HepG2 (cell line): ENCODE results near the gene SOST. TPM values are rescaled to one million over a fixed set of nuclear protein-coding genes. Genes with fewer than 3 reads are reported as not detected.

Experiments used
- ETV5 ChIP-seq: IDR thresholded peaks from 2 replicates; pipeline ENCODE4 v1.6.1; 2018; ENCODE audit warnings: missing biosample characterization, missing genetic modification reagents, inconsistent platforms, borderline replicate concordance
- GLI4 ChIP-seq: sonication (generic); formaldehyde crosslinking; IDR thresholded peaks from 2 replicates; pipeline ENCODE4 v1.5.1; 2020; ENCODE audit warnings: missing genetic modification reagents, mild to moderate bottlenecking, moderate library complexity, borderline replicate concordance
- IRX3 ChIP-seq: sonication (generic); formaldehyde crosslinking; IDR thresholded peaks from 2 replicates; pipeline ENCODE4 v1.8.1; 2023; ENCODE audit warnings: mild to moderate bottlenecking, low read depth, missing genetic modification reagents, borderline replicate concordance
- KMT2B ChIP-seq: IDR thresholded peaks from 2 replicates; pipeline ENCODE4 v1.6.1; 2016; ENCODE audit warnings: missing genetic modification reagents, missing compliant biosample characterization
- MAZ ChIP-seq, 2 experiments: sonication (generic) in 1 of 2; formaldehyde crosslinking in 1 of 2; IDR thresholded peaks; 2 replicates each; pipeline versions ENCODE4 v1.5.0 to v1.6.1; 2012 to 2020; ENCODE audit warnings: low read depth in 2 of 2, mild to moderate bottlenecking in 2 of 2, borderline replicate concordance in 1 of 2, improper control_type of control experiment in 1 of 2, low read length in 1 of 2, missing genetic modification reagents in 1 of 2, moderate library complexity in 1 of 2
- NFRKB ChIP-seq: fragments of 450-650 bp; IDR thresholded peaks from 2 replicates; pipeline ENCODE4 v1.6.1; 2017
- XRCC5 ChIP-seq: fragments of 200-400 bp; formaldehyde crosslinking; optimal IDR thresholded peaks from 2 replicates; pipeline ENCODE3; 2017; ENCODE audit warnings: mild to moderate bottlenecking, low read length
- ZBTB21 ChIP-seq: sonication (generic); formaldehyde crosslinking; IDR thresholded peaks from 2 replicates; pipeline ENCODE4 v1.4.0; 2020; ENCODE audit warnings: missing genetic modification reagents
- ZNF564 ChIP-seq: sonication (generic); formaldehyde crosslinking; IDR thresholded peaks from 2 replicates; pipeline ENCODE4 v1.8.1; 2023; ENCODE audit warnings: mild to moderate bottlenecking, missing genetic modification reagents
- polyA plus RNA-seq, 8 experiments: library from polyadenylated mRNA; depleted of rRNA in 3 of 8; stranded (reverse) in 7 of 8; unstranded in 1 of 8; fragments of >200 nt; fragmentation: Illumina TruSeq in 4 of 8; extraction: Trizol in 4 of 8; gene quantifications; 2 replicates each; pipeline versions ENCODE4 v1.2.1 to v1.2.3, GENCODE V29; 2011 to 2016; ENCODE audit warnings: low read depth in 4 of 8, missing spikeins in 1 of 8, mixed read lengths in 1 of 8; ENCODE audit not compliant: insufficient read depth in 1 of 8
- total RNA-seq, 5 experiments: library from RNA; depleted of rRNA; stranded (reverse); fragments of >200 nt; fragmentation: Illumina TruSeq; extraction: Trizol; gene quantifications; 2 replicates each; pipeline ENCODE4 v1.2.3, GENCODE V29; 2016; ENCODE audit warnings: low read depth in 1 of 5
- TF ChIP-seq, protein P1 (sequence below): sonication (generic); formaldehyde crosslinking; IDR thresholded peaks from 2 replicates; pipeline ENCODE4 v1.9.0; 2021; ENCODE audit warnings: missing genetic modification reagents, borderline replicate concordance
- TF ChIP-seq, protein P2 (sequence below): sonication (generic); formaldehyde crosslinking; IDR thresholded peaks from 2 replicates; pipeline ENCODE4 v1.8.1; 2023; ENCODE audit warnings: mild to moderate bottlenecking, moderate library complexity, missing genetic modification reagents
- TF ChIP-seq, protein P3 (sequence below): sonication (generic); formaldehyde crosslinking; IDR thresholded peaks from 2 replicates; pipeline ENCODE4 v1.4.0; 2020; ENCODE audit warnings: missing genetic modification reagents, borderline replicate concordance
- TF ChIP-seq, protein P4 (sequence below): sonication (generic); formaldehyde crosslinking; IDR thresholded peaks from 2 replicates; pipeline ENCODE4 v1.5.0; 2020; ENCODE audit warnings: missing genetic modification reagents
- TF ChIP-seq, protein P5 (sequence below): sonication (generic); formaldehyde crosslinking; IDR thresholded peaks from 2 replicates; pipeline ENCODE4 v1.4.0; 2020; ENCODE audit warnings: mild to moderate bottlenecking, missing genetic modification reagents, borderline replicate concordance

Gene SOST
- total and polyA plus RNA-seq, 2 of the 13 experiments (the other 11 are each of a cell fraction or from before 2014, with no cell fraction given), result not detected

DNA sequence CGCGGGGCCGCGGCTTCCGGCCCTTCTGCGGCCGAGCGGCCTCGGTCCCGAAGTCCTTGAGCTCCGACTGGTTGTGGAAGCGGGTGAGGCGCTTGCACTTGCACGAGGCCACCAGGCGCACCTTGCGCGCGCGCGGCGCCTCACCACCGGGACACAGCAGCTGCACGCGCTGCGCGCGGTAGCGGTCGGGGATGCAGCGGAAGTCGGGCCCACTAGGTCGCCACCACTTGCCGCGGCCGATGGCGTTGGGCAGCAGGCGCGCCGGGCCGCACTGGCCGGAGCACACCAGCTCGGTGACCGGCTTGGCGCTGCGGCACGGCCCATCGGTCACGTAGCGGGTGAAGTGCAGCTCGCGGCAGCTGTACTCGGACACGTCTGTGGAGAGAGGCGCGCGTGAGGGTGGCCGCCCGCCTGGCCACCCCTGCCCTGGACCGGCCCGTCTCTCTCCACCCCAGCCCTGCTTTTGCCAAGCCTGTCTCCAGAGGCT is 3.2 kb downstream of the SOST start (continued):
- TF ChIP-seq GLI4 (CRISPR knock-in tag) (no peak), ZNF564 (CRISPR knock-in tag) (no peak), ZBTB21 (CRISPR knock-in tag) (no peak), MAZ (IDR thresholded peaks at IDR 0.05; ENCODE audit: borderline replicate concordance, low read depth, low read length) (no peak), MAZ (CRISPR knock-in tag; IDR thresholded peaks at IDR 0.05; ENCODE audit: low read depth) (no peak), ETV5 (CRISPR knock-in tag) (peak; percentile 25; the same call in 1 of the 2 replicates), XRCC5 (no peak), KMT2B (no peak), NFRKB (no peak), IRX3 (CRISPR knock-in tag) (no peak)
- TF ChIP-seq, protein P1, sequence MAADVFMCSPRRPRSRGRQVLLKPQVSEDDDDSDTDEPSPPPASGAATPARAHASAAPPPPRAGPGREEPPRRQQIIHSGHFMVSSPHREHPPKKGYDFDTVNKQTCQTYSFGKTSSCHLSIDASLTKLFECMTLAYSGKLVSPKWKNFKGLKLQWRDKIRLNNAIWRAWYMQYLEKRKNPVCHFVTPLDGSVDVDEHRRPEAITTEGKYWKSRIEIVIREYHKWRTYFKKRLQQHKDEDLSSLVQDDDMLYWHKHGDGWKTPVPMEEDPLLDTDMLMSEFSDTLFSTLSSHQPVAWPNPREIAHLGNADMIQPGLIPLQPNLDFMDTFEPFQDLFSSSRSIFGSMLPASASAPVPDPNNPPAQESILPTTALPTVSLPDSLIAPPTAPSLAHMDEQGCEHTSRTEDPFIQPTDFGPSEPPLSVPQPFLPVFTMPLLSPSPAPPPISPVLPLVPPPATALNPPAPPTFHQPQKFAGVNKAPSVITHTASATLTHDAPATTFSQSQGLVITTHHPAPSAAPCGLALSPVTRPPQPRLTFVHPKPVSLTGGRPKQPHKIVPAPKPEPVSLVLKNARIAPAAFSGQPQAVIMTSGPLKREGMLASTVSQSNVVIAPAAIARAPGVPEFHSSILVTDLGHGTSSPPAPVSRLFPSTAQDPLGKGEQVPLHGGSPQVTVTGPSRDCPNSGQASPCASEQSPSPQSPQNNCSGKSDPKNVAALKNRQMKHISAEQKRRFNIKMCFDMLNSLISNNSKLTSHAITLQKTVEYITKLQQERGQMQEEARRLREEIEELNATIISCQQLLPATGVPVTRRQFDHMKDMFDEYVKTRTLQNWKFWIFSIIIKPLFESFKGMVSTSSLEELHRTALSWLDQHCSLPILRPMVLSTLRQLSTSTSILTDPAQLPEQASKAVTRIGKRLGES (CRISPR knock-in tag), result no peak
- TF ChIP-seq, protein P2, sequence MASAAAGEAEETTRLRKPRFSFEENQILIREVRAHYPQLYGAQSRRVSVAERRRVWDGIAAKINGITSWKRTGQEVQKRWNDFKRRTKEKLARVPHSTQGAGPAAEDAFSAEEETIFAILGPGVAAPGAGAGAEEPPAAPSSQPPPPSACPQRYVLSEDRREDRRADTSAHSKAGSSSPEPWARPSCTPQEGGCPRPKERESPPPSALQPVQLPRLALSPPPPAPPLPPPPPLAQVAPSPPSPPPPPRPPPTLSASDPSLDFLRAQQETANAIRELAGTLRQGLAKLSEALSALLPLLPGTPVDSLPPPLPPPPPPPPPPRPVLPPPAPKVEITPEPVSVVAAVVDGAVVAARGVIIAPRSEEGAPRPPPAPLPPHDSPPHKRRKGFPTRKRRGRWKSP (CRISPR knock-in tag), result peak; percentile 68; the same call in 1 of the 2 replicates
- TF ChIP-seq, protein P3, sequence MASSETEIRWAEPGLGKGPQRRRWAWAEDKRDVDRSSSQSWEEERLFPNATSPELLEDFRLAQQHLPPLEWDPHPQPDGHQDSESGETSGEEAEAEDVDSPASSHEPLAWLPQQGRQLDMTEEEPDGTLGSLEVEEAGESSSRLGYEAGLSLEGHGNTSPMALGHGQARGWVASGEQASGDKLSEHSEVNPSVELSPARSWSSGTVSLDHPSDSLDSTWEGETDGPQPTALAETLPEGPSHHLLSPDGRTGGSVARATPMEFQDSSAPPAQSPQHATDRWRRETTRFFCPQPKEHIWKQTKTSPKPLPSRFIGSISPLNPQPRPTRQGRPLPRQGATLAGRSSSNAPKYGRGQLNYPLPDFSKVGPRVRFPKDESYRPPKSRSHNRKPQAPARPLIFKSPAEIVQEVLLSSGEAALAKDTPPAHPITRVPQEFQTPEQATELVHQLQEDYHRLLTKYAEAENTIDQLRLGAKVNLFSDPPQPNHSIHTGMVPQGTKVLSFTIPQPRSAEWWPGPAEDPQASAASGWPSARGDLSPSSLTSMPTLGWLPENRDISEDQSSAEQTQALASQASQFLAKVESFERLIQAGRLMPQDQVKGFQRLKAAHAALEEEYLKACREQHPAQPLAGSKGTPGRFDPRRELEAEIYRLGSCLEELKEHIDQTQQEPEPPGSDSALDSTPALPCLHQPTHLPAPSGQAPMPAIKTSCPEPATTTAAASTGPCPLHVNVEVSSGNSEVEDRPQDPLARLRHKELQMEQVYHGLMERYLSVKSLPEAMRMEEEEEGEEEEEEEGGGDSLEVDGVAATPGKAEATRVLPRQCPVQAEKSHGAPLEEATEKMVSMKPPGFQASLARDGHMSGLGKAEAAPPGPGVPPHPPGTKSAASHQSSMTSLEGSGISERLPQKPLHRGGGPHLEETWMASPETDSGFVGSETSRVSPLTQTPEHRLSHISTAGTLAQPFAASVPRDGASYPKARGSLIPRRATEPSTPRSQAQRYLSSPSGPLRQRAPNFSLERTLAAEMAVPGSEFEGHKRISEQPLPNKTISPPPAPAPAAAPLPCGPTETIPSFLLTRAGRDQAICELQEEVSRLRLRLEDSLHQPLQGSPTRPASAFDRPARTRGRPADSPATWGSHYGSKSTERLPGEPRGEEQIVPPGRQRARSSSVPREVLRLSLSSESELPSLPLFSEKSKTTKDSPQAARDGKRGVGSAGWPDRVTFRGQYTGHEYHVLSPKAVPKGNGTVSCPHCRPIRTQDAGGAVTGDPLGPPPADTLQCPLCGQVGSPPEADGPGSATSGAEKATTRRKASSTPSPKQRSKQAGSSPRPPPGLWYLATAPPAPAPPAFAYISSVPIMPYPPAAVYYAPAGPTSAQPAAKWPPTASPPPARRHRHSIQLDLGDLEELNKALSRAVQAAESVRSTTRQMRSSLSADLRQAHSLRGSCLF (CRISPR knock-in tag), result no peak
- TF ChIP-seq, protein P4, sequence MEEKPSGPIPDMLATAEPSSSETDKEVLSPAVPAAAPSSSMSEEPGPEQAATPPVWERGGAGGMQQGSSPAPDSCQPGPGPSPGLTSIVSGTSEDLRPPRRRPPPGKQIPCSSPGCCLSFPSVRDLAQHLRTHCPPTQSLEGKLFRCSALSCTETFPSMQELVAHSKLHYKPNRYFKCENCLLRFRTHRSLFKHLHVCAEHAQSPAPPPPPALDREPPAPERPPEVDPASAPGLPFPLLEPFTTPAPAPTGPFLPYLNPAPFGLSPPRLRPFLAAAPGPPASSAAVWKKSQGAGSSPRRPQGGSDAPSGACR (CRISPR knock-in tag), result no peak
- TF ChIP-seq, protein P5, sequence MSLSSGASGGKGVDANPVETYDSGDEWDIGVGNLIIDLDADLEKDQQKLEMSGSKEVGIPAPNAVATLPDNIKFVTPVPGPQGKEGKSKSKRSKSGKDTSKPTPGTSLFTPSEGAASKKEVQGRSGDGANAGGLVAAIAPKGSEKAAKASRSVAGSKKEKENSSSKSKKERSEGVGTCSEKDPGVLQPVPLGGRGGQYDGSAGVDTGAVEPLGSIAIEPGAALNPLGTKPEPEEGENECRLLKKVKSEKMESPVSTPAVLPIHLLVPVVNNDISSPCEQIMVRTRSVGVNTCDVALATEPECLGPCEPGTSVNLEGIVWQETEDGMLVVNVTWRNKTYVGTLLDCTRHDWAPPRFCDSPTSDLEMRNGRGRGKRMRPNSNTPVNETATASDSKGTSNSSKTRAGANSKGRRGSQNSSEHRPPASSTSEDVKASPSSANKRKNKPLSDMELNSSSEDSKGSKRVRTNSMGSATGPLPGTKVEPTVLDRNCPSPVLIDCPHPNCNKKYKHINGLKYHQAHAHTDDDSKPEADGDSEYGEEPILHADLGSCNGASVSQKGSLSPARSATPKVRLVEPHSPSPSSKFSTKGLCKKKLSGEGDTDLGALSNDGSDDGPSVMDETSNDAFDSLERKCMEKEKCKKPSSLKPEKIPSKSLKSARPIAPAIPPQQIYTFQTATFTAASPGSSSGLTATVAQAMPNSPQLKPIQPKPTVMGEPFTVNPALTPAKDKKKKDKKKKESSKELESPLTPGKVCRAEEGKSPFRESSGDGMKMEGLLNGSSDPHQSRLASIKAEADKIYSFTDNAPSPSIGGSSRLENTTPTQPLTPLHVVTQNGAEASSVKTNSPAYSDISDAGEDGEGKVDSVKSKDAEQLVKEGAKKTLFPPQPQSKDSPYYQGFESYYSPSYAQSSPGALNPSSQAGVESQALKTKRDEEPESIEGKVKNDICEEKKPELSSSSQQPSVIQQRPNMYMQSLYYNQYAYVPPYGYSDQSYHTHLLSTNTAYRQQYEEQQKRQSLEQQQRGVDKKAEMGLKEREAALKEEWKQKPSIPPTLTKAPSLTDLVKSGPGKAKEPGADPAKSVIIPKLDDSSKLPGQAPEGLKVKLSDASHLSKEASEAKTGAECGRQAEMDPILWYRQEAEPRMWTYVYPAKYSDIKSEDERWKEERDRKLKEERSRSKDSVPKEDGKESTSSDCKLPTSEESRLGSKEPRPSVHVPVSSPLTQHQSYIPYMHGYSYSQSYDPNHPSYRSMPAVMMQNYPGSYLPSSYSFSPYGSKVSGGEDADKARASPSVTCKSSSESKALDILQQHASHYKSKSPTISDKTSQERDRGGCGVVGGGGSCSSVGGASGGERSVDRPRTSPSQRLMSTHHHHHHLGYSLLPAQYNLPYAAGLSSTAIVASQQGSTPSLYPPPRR (CRISPR knock-in tag), result no peak
